ENCODE results near the gene XDH.

DNA sequence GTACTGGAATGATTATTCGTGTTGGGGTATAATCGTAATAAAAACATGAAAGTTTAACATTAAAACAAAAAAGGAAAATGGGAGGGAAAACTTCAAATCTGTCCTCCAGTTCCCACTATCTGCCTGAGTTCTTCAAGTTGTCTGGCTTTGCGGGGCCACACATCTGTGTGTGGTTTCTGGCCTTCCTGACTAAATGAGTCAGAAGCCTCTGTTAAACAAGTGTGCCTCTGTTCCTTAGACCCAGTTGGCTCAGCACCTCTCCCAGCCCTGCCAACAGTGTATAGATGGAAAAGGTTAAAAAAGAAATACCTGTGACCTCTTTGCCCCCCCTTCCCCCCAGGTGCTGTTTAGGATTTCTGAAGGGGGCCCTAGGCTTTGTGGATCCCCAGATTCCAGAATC, 30.2 kb downstream of the XDH start:
- TF ChIP-seq, protein P1, sequence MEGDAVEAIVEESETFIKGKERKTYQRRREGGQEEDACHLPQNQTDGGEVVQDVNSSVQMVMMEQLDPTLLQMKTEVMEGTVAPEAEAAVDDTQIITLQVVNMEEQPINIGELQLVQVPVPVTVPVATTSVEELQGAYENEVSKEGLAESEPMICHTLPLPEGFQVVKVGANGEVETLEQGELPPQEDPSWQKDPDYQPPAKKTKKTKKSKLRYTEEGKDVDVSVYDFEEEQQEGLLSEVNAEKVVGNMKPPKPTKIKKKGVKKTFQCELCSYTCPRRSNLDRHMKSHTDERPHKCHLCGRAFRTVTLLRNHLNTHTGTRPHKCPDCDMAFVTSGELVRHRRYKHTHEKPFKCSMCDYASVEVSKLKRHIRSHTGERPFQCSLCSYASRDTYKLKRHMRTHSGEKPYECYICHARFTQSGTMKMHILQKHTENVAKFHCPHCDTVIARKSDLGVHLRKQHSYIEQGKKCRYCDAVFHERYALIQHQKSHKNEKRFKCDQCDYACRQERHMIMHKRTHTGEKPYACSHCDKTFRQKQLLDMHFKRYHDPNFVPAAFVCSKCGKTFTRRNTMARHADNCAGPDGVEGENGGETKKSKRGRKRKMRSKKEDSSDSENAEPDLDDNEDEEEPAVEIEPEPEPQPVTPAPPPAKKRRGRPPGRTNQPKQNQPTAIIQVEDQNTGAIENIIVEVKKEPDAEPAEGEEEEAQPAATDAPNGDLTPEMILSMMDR (IDR thresholded peaks at IDR 0.05; ENCODE audit: insufficient read depth, low read length, poor library complexity, severe bottlenecking): no peak
- TF ChIP-seq EZH2phosphoT487 (conservative IDR thresholded peaks at IDR 0.05; ENCODE audit: low read length): no peak
